Measurements from ENCODE around the gene IFT25. TPM values are rescaled to one million over a fixed set of nuclear protein-coding genes. Genes with fewer than 3 reads are reported as not detected.

The IFT25 gene
- total RNA-seq, 4 donors from 2014 or later = 11.6 to 24.6 (median 15.5) TPM

DNA sequence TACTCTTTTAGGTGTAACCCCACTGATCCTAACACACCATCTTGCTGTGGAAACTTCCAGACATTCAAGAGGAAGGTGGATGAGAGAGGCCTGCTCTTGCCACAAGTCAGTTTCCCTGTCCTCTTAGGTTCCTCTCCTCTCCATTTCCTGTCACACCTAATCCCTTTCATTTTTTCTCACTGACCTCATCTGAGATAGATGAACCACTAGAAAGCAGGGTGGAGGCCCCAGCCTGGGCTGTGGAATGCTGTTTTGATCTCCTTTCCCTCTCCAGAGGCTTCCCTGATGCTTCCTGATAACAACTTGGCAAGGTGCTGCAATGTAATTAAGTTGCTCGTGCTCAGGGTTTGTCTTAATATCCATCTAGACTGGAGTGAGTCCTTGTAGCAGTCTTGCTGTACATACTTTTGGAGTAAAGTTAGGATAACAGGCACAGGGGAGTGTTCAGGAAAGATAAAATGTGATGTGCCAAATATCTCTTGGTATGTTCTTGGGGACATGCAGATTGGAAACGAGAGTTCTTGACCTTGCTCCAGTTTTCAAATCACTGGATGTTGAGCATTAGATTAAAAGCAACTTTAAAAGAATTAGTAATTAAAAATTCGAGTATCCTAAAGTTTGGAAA lies 11.8 kb upstream of the IFT25 start:
- no peak for DNase-seq (ENCODE audit: low spot score)
- TF ChIP-seq, protein P1, sequence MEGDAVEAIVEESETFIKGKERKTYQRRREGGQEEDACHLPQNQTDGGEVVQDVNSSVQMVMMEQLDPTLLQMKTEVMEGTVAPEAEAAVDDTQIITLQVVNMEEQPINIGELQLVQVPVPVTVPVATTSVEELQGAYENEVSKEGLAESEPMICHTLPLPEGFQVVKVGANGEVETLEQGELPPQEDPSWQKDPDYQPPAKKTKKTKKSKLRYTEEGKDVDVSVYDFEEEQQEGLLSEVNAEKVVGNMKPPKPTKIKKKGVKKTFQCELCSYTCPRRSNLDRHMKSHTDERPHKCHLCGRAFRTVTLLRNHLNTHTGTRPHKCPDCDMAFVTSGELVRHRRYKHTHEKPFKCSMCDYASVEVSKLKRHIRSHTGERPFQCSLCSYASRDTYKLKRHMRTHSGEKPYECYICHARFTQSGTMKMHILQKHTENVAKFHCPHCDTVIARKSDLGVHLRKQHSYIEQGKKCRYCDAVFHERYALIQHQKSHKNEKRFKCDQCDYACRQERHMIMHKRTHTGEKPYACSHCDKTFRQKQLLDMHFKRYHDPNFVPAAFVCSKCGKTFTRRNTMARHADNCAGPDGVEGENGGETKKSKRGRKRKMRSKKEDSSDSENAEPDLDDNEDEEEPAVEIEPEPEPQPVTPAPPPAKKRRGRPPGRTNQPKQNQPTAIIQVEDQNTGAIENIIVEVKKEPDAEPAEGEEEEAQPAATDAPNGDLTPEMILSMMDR (IDR thresholded peaks at IDR 0.05) = no peak
- peak; percentile 72 for ATAC-seq (ENCODE audit: low FRiP score)

GRCh38 chr1:53956308-53957168 lies 11.0 kb upstream of the IFT25 start:
- TF ChIP-seq, protein P1 (IDR thresholded peaks at IDR 0.05) = no peak
- DNase-seq (ENCODE audit: low spot score) = no peak
- ATAC-seq (ENCODE audit: low FRiP score) = no peak

DNA sequence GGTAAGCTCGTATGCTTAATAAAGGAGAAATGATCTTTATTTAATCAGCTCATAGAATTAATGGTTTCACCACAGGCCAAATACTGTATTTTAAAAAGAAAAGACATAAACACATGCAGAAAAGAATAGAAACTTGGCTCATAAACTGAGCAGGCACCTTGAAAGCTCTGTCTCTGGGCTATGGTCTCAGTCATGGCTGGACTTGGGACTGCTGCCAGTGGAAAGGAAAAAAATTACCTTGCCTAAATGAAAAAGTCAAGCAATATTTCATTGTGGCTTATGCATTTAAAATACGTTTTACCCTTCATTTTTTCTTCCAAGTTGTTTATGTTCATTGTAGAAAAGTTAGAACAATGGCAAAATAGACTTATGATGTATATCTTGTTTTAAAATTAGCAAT lies 8.6 kb upstream of the IFT25 start:
- DNase-seq (ENCODE audit: low spot score) (no peak), ATAC-seq (ENCODE audit: low FRiP score) (no peak)
- TF ChIP-seq, protein P1 (IDR thresholded peaks at IDR 0.05) = no peak

DNA sequence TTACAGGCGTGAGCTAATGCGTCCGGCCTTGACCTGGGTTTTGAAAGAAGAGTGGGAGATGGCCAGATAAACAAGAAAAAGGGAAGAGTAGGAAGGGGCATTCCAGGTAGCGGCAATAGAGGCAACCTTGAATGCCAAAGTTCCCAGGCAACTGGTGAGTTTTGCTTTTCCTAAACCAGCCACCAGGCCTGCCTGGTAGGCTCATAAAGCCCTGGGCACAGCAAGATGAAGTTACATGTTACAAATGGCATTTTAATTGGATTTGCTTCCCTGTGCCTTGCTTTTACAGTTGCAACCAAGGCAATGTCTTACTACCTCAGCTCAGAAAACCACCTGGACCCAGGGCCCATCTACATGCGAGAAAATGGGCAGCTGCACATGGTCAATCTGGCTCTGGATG lies 6.2 kb upstream of the IFT25 start:
- TF ChIP-seq, protein P1 (IDR thresholded peaks at IDR 0.05) = no peak
- no peak for DNase-seq (ENCODE audit: low spot score)

DNA sequence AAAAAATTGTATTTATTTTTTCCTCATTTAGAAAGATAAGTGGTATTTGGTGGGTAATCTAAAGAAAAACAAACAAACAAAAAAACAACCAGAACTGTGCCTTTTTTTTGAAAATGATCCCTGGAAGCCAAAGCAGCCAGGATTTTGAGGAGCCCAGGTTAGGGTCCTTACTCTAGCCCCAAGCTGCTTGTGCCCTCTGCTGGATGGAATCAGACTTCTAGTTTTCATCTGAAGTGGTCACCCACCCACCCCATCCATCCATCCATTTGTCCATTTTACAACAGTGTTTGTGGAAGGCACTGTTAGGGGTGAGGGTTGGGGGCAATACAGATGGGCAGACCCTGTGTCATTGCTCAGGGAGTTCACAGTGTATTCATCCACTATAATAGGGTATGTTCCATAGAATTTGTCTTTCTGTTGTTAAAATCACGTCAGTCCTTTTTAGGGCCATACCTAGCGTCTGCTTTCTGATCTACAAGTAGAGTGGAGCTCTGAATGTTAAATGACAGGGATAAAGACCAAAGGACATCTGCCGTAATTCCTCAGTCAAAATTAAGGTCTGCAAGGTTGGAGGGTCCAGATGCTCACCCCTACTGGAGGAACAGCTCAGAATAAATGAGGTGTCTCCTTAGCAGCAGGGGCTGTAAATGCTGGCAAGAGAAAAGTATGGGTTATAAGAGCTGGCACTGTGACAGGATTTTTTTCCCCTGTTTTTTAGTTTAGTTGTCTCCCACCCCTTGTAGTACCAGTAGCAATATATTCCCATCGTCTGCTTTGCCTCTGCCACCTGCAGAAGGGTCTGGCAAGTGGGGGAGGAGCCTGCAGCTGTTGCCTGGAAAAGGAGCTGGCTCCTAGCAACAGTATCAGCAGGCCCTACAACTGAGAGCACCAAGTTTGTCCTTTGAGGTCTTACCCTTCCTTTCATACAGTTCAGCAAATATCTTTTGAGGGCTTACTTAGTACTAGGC lies 3.8 kb upstream of the IFT25 start:
- ATAC-seq (ENCODE audit: low FRiP score) = no peak
- TF ChIP-seq, protein P1 (IDR thresholded peaks at IDR 0.05) = no peak
- DNase-seq (ENCODE audit: low spot score) = no peak

More for the DNA sequence above, 6.2 kb upstream of the IFT25 start:
- ATAC-seq (ENCODE audit: low FRiP score) = no peak

DNA sequence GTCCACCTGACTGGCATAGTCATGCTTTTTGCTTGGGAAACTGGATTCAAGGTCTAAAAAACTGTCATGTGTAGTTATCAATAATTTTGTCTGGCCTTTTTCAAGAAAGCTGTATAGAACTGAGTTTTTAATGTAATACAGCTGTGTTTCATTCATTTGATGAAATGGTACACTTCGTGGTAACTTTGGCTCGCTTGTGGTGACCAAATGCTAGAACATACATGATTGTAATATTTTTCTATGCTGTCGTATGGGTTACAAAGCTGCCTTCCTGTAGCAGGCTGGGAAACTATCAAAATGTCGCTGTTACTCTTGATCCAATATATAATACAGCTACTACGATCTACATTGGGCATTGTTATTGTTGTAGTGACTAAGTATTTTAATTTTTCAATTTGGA lies 2.8 kb upstream of the IFT25 start:
- no peak for DNase-seq (ENCODE audit: low spot score)
- TF ChIP-seq, protein P1 (IDR thresholded peaks at IDR 0.05) = no peak

More for the DNA sequence above, 2.8 kb upstream of the IFT25 start:
- no peak for ATAC-seq (ENCODE audit: low FRiP score)

All from omental fat pad (tissue), 4 donors.